Epithelial cell of esophagus (primary cell): ENCODE data around the gene EXOC3.
"Not testable (repeated sequence)": the region's sequence is repeated elsewhere in the genome, so short reads cannot be mapped to it uniquely, and the experiment has no call there.

Experiments used
- DNase-seq: peaks from one replicate; pipeline ENCODE4 v3.0.0; 2010; ENCODE audit warnings: low read depth
- H3K4me3 ChIP-seq: 2 replicates; pipeline ENCODE4 v1.5.1; 2011; ENCODE audit warnings: mild to moderate bottlenecking, low read length, control low read depth
- CTCF ChIP-seq: IDR thresholded peaks from 2 replicates; pipeline ENCODE4 v1.5.1; 2011; ENCODE audit warnings: low read depth, mild to moderate bottlenecking, low read length, control low read depth, inconsistent platforms; ENCODE audit not compliant: insufficient read depth; ENCODE audit errors: missing control alignments

Gene EXOC3

GRCh38 chr5:472656-473550, 29.9 kb downstream of the EXOC3 start:
- H3K4me3 ChIP-seq: peak overlapping the region; percentile 74
- TF ChIP-seq CTCF: no peak
- peak; percentile 70 for DNase-seq

- H3K4me3 ChIP-seq: peak overlapping the region; percentile 74
- TF ChIP-seq CTCF: no peak
- DNase-seq: peak; percentile 69
Measured at GRCh38 chr5:473551-474192, 30.7 kb downstream of the EXOC3 start.

- peak overlapping the region; percentile 74 for H3K4me3 ChIP-seq
- DNase-seq: not testable (repeated sequence)
Measured at GRCh38 chr5:474232-474839, 31.4 kb downstream of the EXOC3 start.

- no peak for TF ChIP-seq CTCF
- H3K4me3 ChIP-seq: peak overlapping the region; percentile 74
- no peak for DNase-seq
Measured at GRCh38 chr5:474840-475661, 32.1 kb downstream of the EXOC3 start.

- H3K4me3 ChIP-seq: no peak overlapping the region
- no peak for DNase-seq
- no peak for TF ChIP-seq CTCF
Measured at GRCh38 chr5:475704-476101, 32.7 kb downstream of the EXOC3 start.

- peak; percentile 33 for DNase-seq
- TF ChIP-seq CTCF: no peak
- no peak overlapping the region for H3K4me3 ChIP-seq
Measured at GRCh38 chr5:476102-476813, 33.3 kb downstream of the EXOC3 start.
